Measurements from ENCODE around the gene TOP1. TPM values are rescaled to one million over a fixed set of nuclear protein-coding genes. Genes with fewer than 3 reads are reported as not detected.

The TOP1 gene
- total RNA-seq, 4 donors from 2014 or later: 20.2 to 28.5 (median 23.0) TPM

GRCh38 chr20:40982415-40983145, 46.0 kb upstream of the TOP1 start:
- H3K36me3 ChIP-seq: no peaks in the 10 kb centered on the region
- intact Hi-C loops (cut with DNase I): no loop called here
- H3K4me3 ChIP-seq: no peak overlapping the region
- DNase-seq (ENCODE audit: extremely low spot score): peak; percentile 64
- no peak overlapping the region for H3K27ac ChIP-seq (replicated peaks in 1 of 4)
- peaks cover 0 to 8% (median 8%) of the 10 kb centered on the region in 4 donors for H3K9me3 ChIP-seq
- TF ChIP-seq POLR2A (IDR thresholded peaks at IDR 0.05; ENCODE audit: low read depth) (no peak), EP300 (IDR thresholded peaks at IDR 0.05) (no peak), POLR2AphosphoS5 (IDR thresholded peaks at IDR 0.05) (no peak), CTCF (IDR thresholded peaks at IDR 0.05) (no peak)
- 94% methylated on average over 1 of the region's 3 CpGs for WGBS
- no peaks in the 10 kb centered on the region for H3K4me1 ChIP-seq
- H3K27me3 ChIP-seq: no peaks in the 10 kb centered on the region

GRCh38 chr20:40983898-40984297, 44.7 kb upstream of the TOP1 start:
- 97% methylated on average over 2 of the region's 2 CpGs for WGBS
- intact Hi-C loops (cut with DNase I): no loop called here

GRCh38 chr20:40984496-40984895, 44.1 kb upstream of the TOP1 start:
- Histone ChIP-seq H3K27me3 (no peaks in the 10 kb centered on the region), H3K36me3 (no peaks in the 10 kb centered on the region), H3K4me1 (no peaks in the 10 kb centered on the region), H3K27ac (replicated peaks in 1 of 4) (no peak overlapping the region), H3K9me3 (no peaks in the 10 kb centered on the region), H3K4me3 (no peak overlapping the region)
- WGBS: 100% methylated on average over 4 of the region's 4 CpGs
- TF ChIP-seq EP300 (IDR thresholded peaks at IDR 0.05) (no peak), CTCF (IDR thresholded peaks at IDR 0.05) (no peak), POLR2A (IDR thresholded peaks at IDR 0.05; ENCODE audit: low read depth) (no peak), POLR2AphosphoS5 (IDR thresholded peaks at IDR 0.05) (no peak)
- peak; percentile 89 for DNase-seq (ENCODE audit: extremely low spot score)
- intact Hi-C loops (cut with DNase I): no loop called here

More at GRCh38 chr20:40983898-40984297, 44.7 kb upstream of the TOP1 start:
- DNase-seq (ENCODE audit: extremely low spot score): no peak
- H3K36me3 ChIP-seq: no peaks in the 10 kb centered on the region
- H3K27me3 ChIP-seq: no peaks in the 10 kb centered on the region
- H3K27ac ChIP-seq (replicated peaks in 1 of 4): no peak overlapping the region
- no peaks in the 10 kb centered on the region for H3K9me3 ChIP-seq
- no peaks in the 10 kb centered on the region for H3K4me1 ChIP-seq
- H3K4me3 ChIP-seq: no peak overlapping the region
- TF ChIP-seq CTCF (IDR thresholded peaks at IDR 0.05) (no peak), POLR2A (IDR thresholded peaks at IDR 0.05; ENCODE audit: low read depth) (no peak), POLR2AphosphoS5 (IDR thresholded peaks at IDR 0.05) (no peak), EP300 (IDR thresholded peaks at IDR 0.05) (no peak)

- DNase-seq (ENCODE audit: extremely low spot score): peak; percentile 21
- no peak overlapping the region for H3K4me3 ChIP-seq
- intact Hi-C loops (cut with DNase I): no loop called here
- TF ChIP-seq POLR2AphosphoS5 (IDR thresholded peaks at IDR 0.05) (no peak), EP300 (IDR thresholded peaks at IDR 0.05) (no peak)
- no peaks in the 10 kb centered on the region for H3K9me3 ChIP-seq
- no peak overlapping the region for H3K27ac ChIP-seq (replicated peaks in 1 of 4)
- H3K36me3 ChIP-seq: no peaks in the 10 kb centered on the region
- H3K27me3 ChIP-seq: no peaks in the 10 kb centered on the region
- peaks cover 4 to 11% (median 7%) of the 10 kb centered on the region in 4 donors for H3K4me1 ChIP-seq
- whole genome bisulfite sequencing: 82% methylated on average over 2 of the region's 2 CpGs
These were observed 41.8 kb upstream of the TOP1 start for GRCh38 chr20:40986774-40987173.

GRCh38 chr20:40990542-40991120, 38.0 kb upstream of the TOP1 start:
- Histone ChIP-seq H3K27me3 (no peaks in the 10 kb centered on the region), H3K9me3 (no peaks in the 10 kb centered on the region), H3K27ac (replicated peaks in 1 of 4) (no peak overlapping the region), H3K36me3 (no peaks in the 10 kb centered on the region), H3K4me3 (no peak overlapping the region), H3K4me1 (peaks cover 4 to 11% (median 7%) of the 10 kb centered on the region in 4 donors)
- peak; percentile 93 for DNase-seq (ENCODE audit: extremely low spot score)
- 0% methylated on average over 6 of the region's 10 CpGs for WGBS
- intact Hi-C loops (cut with DNase I): loop anchor here (2.0 to 5.0 kb wide), 2 partner anchors 87 to 104 kb away; no protein-coding TSS in a partner anchor
- TF ChIP-seq EP300 (IDR thresholded peaks at IDR 0.05): no peak
- TF ChIP-seq CTCF (IDR thresholded peaks at IDR 0.05): peak; percentile 75 to 86 (median 85)
